MV-4-11 (cell line): ENCODE data around the gene ZNF286A.
"Not testable (repeated sequence)": the region's sequence is repeated elsewhere in the genome, so short reads cannot be mapped to it uniquely, and the experiment has no call there.

ENCODE experiments used
- DNase-seq: peaks from one replicate; lab custom pipeline; 2025; lab: John Stamatoyannopoulos, UW

The ZNF286A gene

GRCh38 chr17:15699937-15700336 is 385 bp downstream of the ZNF286A start:
- DNase-seq = not testable (repeated sequence)

DNA sequence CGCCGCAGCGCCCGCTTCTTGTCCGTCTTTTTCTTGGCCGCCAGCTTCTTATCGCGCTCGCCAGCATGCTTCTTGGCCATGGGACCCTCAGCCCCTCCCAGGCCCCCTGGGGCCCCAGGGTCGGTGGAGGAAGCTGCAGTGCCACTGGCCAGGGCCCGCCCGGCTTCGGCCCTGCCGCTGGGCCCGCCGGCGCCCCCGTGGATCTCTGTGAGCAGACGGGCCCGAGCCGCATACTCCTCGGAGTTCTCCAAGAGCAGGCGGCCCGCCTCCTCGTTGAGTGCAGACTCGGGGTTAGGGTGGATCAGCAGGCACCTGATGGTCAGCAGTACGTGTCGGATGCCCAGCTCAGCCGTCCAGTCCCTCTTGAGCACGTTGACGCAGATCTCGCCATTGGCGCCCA is 4.7 kb downstream of the ZNF286A start:
- not testable (repeated sequence) for DNase-seq

DNA sequence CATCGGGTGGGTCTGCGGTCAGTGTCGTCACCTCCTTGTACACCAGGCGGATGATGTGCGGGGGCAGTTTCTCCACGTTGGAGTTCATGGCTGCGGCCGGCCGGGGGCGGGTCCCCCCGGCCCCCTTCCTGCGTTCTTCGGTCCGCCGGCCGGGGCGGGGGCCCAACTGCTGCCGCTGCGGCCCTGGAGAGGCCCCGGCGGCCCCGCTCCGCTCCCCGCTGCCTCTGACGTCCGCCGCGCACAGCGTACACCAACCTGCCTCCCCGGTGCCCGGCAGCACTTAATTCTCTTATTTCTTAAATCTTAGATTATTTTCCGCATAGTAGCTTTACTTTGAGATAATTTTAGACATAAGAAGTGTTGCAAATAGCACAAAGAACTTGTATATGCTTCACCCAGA is 5.3 kb downstream of the ZNF286A start:
- not testable (repeated sequence) for DNase-seq

- not testable (repeated sequence) for DNase-seq
These were observed 9.3 kb downstream of the ZNF286A start for GRCh38 chr17:15708879-15709278.

DNA sequence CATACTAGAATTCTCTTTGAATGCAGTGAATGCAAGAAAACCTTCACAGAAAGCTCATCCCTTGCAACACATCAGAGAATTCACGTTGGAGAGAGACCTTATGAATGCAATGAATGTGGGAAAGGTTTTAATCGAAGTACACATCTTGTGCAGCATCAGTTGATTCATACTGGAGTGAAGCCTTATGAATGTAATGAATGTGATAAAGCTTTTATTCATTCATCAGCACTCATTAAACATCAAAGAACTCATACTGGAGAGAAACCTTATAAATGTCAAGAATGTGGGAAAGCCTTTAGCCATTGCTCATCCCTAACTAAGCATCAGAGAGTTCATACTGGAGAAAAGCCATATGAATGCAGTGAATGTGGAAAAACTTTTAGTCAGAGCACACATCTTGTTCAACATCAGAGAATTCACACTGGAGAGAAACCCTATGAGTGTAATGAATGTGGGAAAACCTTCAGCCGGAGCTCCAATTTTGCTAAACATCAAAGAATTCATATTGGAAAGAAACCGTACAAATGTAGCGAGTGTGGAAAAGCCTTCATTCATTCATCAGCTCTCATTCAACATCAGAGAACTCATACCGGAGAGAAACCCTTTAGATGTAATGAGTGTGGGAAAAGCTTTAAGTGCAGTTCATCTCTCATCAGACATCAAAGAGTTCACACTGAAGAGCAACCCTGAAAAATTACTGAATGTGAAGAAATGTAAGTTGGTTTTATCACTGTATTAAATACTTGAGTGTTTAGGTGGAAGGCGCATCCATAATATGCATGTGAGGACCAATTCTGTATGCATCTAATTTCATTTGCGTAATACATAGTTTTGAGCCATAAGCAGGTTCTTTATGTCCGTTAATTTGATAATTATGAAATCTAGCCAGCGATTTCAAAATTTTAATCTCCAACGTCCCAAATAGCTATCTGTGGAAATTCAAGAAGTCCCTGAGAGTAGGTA is 17.3 kb downstream of the ZNF286A start:
- DNase-seq = peak; percentile 18

DNA sequence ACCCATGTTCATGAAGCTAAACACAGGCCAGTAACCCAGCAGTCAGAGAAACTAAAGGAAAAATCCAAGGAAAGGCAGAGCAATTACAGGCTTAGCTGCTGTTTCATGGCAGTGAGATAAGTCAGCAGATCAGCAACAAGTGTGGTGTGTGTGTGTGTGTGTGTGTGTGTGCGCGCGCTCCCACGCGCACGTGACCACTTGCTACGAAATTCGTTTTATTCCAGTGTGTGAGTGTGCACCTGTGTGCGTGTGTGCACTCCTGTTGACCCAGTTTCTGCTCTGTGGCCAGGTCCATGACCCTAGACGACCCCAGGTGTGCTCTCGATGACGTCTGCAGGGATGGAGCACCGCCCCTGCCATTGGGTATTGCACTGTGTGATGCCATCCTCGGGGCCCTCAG is 31.0 kb downstream of the ZNF286A start:
- DNase-seq = not testable (repeated sequence)

- not testable (repeated sequence) for DNase-seq
These were observed 32.3 kb downstream of the ZNF286A start, which contains the start of gene TBC1D26 for GRCh38 chr17:15731900-15732299. TSS of gene TBC1D26 (plus strand) at chr17:15732283. CDS start at chr17:15735349, 3,066 bp downstream.

GRCh38 chr17:15733174-15733789 is 33.7 kb downstream of the ZNF286A start:
- DNase-seq = not testable (repeated sequence)

DNA sequence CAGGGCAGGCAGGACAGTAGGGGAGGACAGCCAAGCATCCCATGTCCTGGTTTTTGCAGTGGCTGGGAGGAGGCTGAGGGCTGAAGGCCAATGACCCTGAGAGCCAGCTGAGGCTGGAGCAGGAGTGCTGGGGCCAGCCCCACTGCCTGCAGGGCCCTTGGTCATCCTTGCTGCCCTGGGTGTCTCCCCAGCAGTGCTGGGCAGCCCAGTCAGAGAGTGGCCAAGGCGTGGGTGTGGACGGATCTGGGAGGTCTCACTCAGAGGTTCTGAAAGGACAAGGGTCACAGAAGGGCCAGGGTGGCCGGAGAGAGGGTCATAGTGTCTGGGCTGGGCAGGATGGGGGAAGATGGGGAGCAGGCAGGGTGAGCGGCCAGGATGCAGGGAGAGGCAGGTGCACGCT is 37.0 kb downstream of the ZNF286A start:
- not testable (repeated sequence) for DNase-seq

GRCh38 chr17:15738066-15738465 is 38.5 kb downstream of the ZNF286A start:
- no peak for DNase-seq

- DNase-seq = not testable (repeated sequence)
These were observed 39.7 kb downstream of the ZNF286A start for GRCh38 chr17:15739259-15739658.

DNA sequence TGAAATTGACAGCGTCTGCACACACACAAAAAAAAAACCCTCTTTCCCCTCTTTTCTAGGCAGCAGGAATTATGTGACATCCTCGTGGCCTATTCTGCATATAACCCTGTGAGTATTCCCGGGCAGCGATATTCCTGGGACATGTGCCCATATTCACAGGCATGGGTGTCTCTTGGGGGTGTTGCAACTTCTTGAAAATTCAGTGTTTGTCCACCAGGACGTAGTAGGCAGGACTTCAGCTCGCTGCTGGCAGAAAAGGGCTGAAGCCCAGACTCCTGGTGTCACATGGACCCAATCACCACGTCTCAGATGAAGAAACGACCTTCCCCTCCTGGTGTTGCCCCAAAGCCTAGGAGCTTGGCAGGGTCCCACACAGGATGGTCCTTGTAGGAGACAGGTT is 40.5 kb downstream of the ZNF286A start:
- not testable (repeated sequence) for DNase-seq

GRCh38 chr17:15740570-15741120 is 41.1 kb downstream of the ZNF286A start:
- DNase-seq = no peak

DNA sequence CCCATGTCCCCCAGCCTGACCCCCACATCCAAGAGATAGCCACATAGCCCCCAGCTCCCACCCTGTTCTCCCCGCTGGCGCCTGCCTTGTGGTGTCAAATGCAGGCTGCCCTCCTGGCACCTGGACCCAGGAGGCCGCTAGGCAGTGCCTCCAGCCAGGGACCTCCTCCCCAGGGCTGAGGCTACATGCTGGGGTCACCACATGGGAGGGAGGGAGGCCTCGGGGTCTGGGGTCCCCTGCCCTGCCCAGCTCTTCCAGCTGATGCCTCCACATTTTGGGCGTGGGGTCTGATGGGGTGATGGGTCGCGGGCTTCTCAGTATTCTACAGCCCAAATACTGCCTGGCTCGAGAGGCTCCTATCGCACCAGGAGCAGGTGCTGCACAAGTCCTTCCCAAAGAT is 42.1 kb downstream of the ZNF286A start:
- no peak for DNase-seq

DNA sequence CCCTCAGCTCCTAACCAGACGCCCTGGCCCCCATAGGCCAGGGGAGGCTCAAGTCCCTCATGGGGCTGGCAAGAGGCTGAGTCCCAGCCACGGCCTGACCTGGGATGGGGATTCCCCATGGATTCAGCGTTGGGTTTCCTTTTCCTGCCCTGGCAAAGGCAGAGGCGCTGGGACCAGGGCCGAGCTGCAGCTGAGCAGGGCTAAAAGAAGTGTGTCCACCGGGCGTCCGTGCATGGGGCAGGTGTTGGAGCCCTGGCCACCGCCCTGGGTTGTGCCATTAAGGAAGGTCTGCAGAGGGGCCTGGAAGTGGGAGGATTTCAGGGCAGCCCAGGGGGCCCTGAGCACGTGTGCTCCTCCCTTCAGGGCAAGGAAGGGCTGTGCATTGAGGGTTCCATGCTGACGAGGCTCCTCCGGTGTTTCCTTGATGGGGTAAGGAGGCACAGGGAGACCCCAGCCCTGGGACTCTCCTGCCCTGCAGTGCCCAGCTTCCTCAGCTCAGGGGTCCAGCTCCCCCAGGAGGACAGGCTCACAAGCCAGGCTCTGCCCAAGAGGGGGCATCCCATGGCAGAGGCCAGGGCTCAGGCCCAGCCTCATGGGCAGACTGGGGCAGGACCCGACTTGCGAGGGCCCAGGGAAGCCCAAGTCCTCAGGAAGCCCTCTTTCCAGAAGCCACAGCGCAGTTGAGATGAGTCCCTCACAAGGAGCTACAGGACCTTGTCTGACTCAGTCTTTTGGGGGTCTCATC is 42.7 kb downstream of the ZNF286A start:
- no peak for DNase-seq

- no peak for DNase-seq
These were observed 43.4 kb downstream of the ZNF286A start for GRCh38 chr17:15742921-15743320.

- no peak for DNase-seq
These were observed 44.6 kb downstream of the ZNF286A start for GRCh38 chr17:15744074-15744676.

- no peak for DNase-seq
These were observed 45.3 kb downstream of the ZNF286A start for GRCh38 chr17:15744885-15745284.

- not testable (repeated sequence) for DNase-seq
These were observed 49.9 kb downstream of the ZNF286A start for GRCh38 chr17:15749403-15749802.

DNA sequence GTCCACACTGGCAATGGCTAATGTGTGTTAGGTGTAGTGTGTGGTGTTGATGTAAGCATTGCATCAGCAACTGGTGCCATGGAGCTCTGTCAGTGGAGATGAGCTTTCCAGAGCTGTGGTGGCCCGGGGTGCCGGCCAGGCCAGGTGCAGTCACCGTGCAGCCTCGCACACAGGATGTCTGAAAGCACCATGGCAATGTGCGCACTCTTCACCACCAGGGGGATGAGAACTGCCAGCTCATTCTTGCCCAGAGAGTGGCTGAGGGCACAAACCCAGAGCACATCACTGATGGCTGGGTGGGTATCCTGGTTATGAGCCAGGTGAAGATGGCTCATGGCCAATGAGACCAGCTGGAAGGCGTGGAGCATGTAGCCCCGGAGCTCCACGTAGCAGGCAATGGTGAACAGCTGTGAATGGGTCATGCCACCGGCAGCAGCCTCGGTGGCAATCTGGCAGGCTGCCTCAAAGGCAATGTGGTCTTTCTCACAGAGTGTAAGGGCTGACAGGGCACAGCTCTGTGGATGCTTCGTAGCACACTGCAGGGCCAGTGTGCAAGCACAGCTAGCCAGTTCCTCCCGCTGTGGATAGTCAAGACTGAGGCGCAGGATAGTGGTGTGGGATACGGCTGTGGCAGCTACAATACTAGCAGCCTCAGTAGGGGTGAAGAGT is 69.4 kb downstream of the ZNF286A start:
- DNase-seq = not testable (repeated sequence)
